GM21786 (cell line): ENCODE measurements around the gene PRDM9.
"Not testable (repeated sequence)": the region's sequence is repeated elsewhere in the genome, so short reads cannot be mapped to it uniquely, and the experiment has no call there.

Source experiments
- ATAC-seq: cut with Tn5 transposase; IDR thresholded peaks from one replicate; pipeline ENCODE4 v1.9.1; 2021; ENCODE audit not compliant: unreplicated experiment

PRDM9 gene

GRCh38 chr5:23527216-23527920 is 20.0 kb downstream of the PRDM9 start:
- ATAC-seq, result not testable (repeated sequence)

- no peak for ATAC-seq
Observed at GRCh38 chr5:23528677-23529076, 21.3 kb downstream of the PRDM9 start.

GRCh38 chr5:23530571-23530970 is 23.2 kb downstream of the PRDM9 start:
- ATAC-seq, result no peak

GRCh38 chr5:23571059-23571458 is 63.6 kb downstream of the PRDM9 start:
- no peak for ATAC-seq
